H9 (cell line): Measurements from ENCODE around the gene LRP1B. TPM values are rescaled to one million over a fixed set of nuclear protein-coding genes. Genes with fewer than 3 reads are reported as not detected.

ENCODE experiments used
- DNase-seq: peaks from one replicate; pipeline ENCODE4 v3.0.0-alpha.2; 2017
- H2AFZ ChIP-seq: one replicate; pipeline ENCODE4 v1.6.1; 2013; ENCODE audit warnings: mild to moderate bottlenecking, low read length, control low read depth, moderate library complexity
- H2AK5ac ChIP-seq: 2 replicates; pipeline ENCODE4 v1.6.1; 2013; ENCODE audit warnings: low read length, control low read depth, mixed read lengths; ENCODE audit not compliant: insufficient read length
- H2BK120ac ChIP-seq: one replicate; pipeline ENCODE4 v1.6.1; 2013; ENCODE audit warnings: low read depth, mild to moderate bottlenecking, low read length, control low read depth, inconsistent platforms; ENCODE audit not compliant: poor library complexity, severe bottlenecking
- H2BK12ac ChIP-seq: 2 replicates; pipeline ENCODE4 v1.6.1; 2013; ENCODE audit warnings: low read length, control low read depth, mixed read lengths, low read depth; ENCODE audit not compliant: insufficient read length
- H2BK15ac ChIP-seq: 2 replicates; pipeline ENCODE4 v1.6.1; 2013; ENCODE audit warnings: low read depth, low read length, control low read depth
- H2BK20ac ChIP-seq: one replicate; pipeline ENCODE4 v1.6.1; 2013; ENCODE audit warnings: low read depth, mild to moderate bottlenecking, low read length, control low read depth, inconsistent platforms; ENCODE audit not compliant: poor library complexity, severe bottlenecking
- H2BK5ac ChIP-seq: 2 replicates; pipeline ENCODE4 v1.6.1; 2013; ENCODE audit warnings: low read length, control low read depth, mixed read lengths; ENCODE audit not compliant: insufficient read length
- H3K14ac ChIP-seq: 2 replicates; pipeline ENCODE4 v1.6.1; 2013; ENCODE audit warnings: low read length, control low read depth; ENCODE audit not compliant: insufficient read depth
- H3K18ac ChIP-seq: 2 replicates; pipeline ENCODE4 v1.6.1; 2013; ENCODE audit warnings: low read depth, mild to moderate bottlenecking, mixed read lengths, low read length, control low read depth; ENCODE audit not compliant: insufficient read length
- H3K23ac ChIP-seq: 2 replicates; pipeline ENCODE4 v1.6.1; 2013; ENCODE audit warnings: low read length, control low read depth, mixed read lengths, low read depth; ENCODE audit not compliant: insufficient read length
- H3K23me2 ChIP-seq: 2 replicates; pipeline ENCODE4 v1.6.1; 2013; ENCODE audit warnings: low read depth, mild to moderate bottlenecking, mixed read lengths, low read length, control low read depth; ENCODE audit not compliant: insufficient read length, poor library complexity, severe bottlenecking
- H3K27ac ChIP-seq: 2 replicates; pipeline ENCODE4 v1.5.1; 2013; ENCODE audit warnings: low read length, control low read depth, mixed read lengths, low read depth; ENCODE audit not compliant: insufficient read length
- H3K27me3 ChIP-seq: 2 replicates; pipeline ENCODE4 v1.6.1; 2013; ENCODE audit warnings: low read length, control low read depth, inconsistent platforms; ENCODE audit not compliant: insufficient read depth
- H3K4ac ChIP-seq: 2 replicates; pipeline ENCODE4 v1.6.1; 2013; ENCODE audit warnings: low read depth, mild to moderate bottlenecking, control low read depth, inconsistent platforms, low read length, moderate library complexity
- H3K4me1 ChIP-seq: 2 replicates; pipeline ENCODE4 v1.6.1; 2013; ENCODE audit warnings: low read length, control low read depth, inconsistent platforms; ENCODE audit not compliant: insufficient read depth
- H3K4me2 ChIP-seq: 2 replicates; pipeline ENCODE4 v1.6.1; 2013; ENCODE audit warnings: low read length, control low read depth, mixed read lengths; ENCODE audit not compliant: insufficient read length, insufficient read depth
- H3K56ac ChIP-seq: 2 replicates; pipeline ENCODE4 v1.6.1; 2013; ENCODE audit warnings: low read depth, mild to moderate bottlenecking, mixed read lengths, low read length, control low read depth; ENCODE audit not compliant: insufficient read length
- H3K79me1 ChIP-seq: 2 replicates; pipeline ENCODE4 v1.6.1; 2013; ENCODE audit warnings: low read depth, mild to moderate bottlenecking, moderate library complexity, low read length, control low read depth, inconsistent platforms; ENCODE audit not compliant: insufficient read depth, poor library complexity, severe bottlenecking
- H3K79me2 ChIP-seq: 2 replicates; pipeline ENCODE4 v1.6.1; 2013; ENCODE audit warnings: low read length, control low read depth, inconsistent platforms; ENCODE audit not compliant: insufficient read depth
- H3K9ac ChIP-seq: 2 replicates; pipeline ENCODE4 v1.6.1; 2013; ENCODE audit warnings: low read length, control low read depth, mixed read lengths; ENCODE audit not compliant: insufficient read length; ENCODE audit errors: extremely low read depth
- H3K9me3 ChIP-seq: one replicate; pipeline ENCODE4 v1.6.1; 2013; ENCODE audit warnings: low read depth, low read length, inconsistent platforms; ENCODE audit not compliant: control insufficient read depth
- H3T11ph ChIP-seq: one replicate; pipeline ENCODE4 v1.6.1; 2013; ENCODE audit warnings: mild to moderate bottlenecking, low read length, control low read depth, inconsistent platforms
- H4K20me1 ChIP-seq: one replicate; pipeline ENCODE4 v1.6.1; 2013; ENCODE audit not compliant: control insufficient read depth, insufficient read length, insufficient read depth
- H4K5ac ChIP-seq: 2 replicates; pipeline ENCODE4 v1.6.1; 2013; ENCODE audit warnings: low read depth, mild to moderate bottlenecking, mixed read lengths, low read length, control low read depth; ENCODE audit not compliant: insufficient read length
- H4K8ac ChIP-seq: replicated peaks from 2 replicates; pipeline ENCODE4 v1.6.1; 2013; ENCODE audit warnings: low read length, control low read depth, mixed read lengths, low read depth; ENCODE audit not compliant: insufficient read length
- H4K91ac ChIP-seq: 2 replicates; pipeline ENCODE4 v1.6.1; 2013; ENCODE audit warnings: low read depth, mild to moderate bottlenecking, moderate library complexity, mixed read lengths, low read length, control low read depth; ENCODE audit not compliant: insufficient read length
- H3K27ac Mint-ChIP-seq, 3 experiments: 2 replicates in 2 of 3; 3 replicates in 1 of 3; pipeline ENCODE4 v1.8.0; 2020 to 2021; ENCODE audit warnings: mixed read lengths in 3 of 3, mild to moderate bottlenecking in 1 of 3, moderate library complexity in 1 of 3
- H3K27me3 Mint-ChIP-seq: 2 replicates; pipeline ENCODE4 v1.8.0; 2021; ENCODE audit warnings: low read depth, mild to moderate bottlenecking, moderate library complexity, mixed read lengths
- H3K36me3 Mint-ChIP-seq, 3 experiments: 2 replicates in 2 of 3; 3 replicates in 1 of 3; pipeline ENCODE4 v1.8.0; 2020 to 2021; ENCODE audit warnings: low read depth in 3 of 3, mixed read lengths in 3 of 3; ENCODE audit not compliant: insufficient read depth in 1 of 3
- H3K4me1 Mint-ChIP-seq, 2 experiments: 2 replicates each; pipeline ENCODE4 v1.8.0; 2020; ENCODE audit warnings: mixed read lengths in 2 of 2
- H3K4me3 Mint-ChIP-seq, 2 experiments: 2 replicates in 1 of 2; 3 replicates in 1 of 2; pipeline ENCODE4 v1.8.0; 2020 to 2021; ENCODE audit warnings: mild to moderate bottlenecking in 2 of 2, mixed read lengths in 2 of 2, moderate library complexity in 1 of 2
- H3K9me3 Mint-ChIP-seq, 2 experiments: 2 replicates in 1 of 2; 3 replicates in 1 of 2; pipeline ENCODE4 v1.8.0; 2020; ENCODE audit warnings: mild to moderate bottlenecking in 2 of 2, mixed read lengths in 2 of 2, moderate library complexity in 1 of 2
- CTCF ChIP-seq: fragments of 200-600 bp; sonication (generic); conservative IDR thresholded peaks from 3 replicates; pipeline ENCODE4 v1.8.0; 2021; ENCODE audit warnings: antibody characterized with exemption, mild to moderate bottlenecking
- WGBS: extraction: QIAGEN DNeasy Blood & Tissue Kit; methylation state at CpG from one replicate; pipeline ENCODE4 v1.1.7; 2013; ENCODE audit warnings: missing lambda C conversion rate, low lambda C conversion rate, mixed read lengths; ENCODE audit not compliant: insufficient read length; ENCODE audit errors: extremely low coverage; 5-methylcytosine and 5-hydroxymethylcytosine counted together
- total RNA-seq: library from RNA; stranded (reverse); gene quantifications from 2 replicates; pipeline ENCODE4 v1.2.1, GENCODE V29; 2021

Gene LRP1B
- total RNA-seq, 1 experiment from 2014 or later, result not detected

- Histone ChIP-seq H4K8ac (no peak overlapping the region), H2BK5ac (no peak overlapping the region), H3K4me2 (no peak overlapping the region)
Observed at GRCh38 chr2:140246058-140246457, 1884.8 kb downstream of the LRP1B start.

More at GRCh38 chr2:140246058-140246457, 1884.8 kb downstream of the LRP1B start:
- Histone ChIP-seq H3K27me3 (no peaks in the 10 kb centered on the region), H2BK20ac (no peak overlapping the region), H3K9me3 (no peaks in the 10 kb centered on the region), H3K9ac (no peak overlapping the region), H3K4me1 (no peaks in the 10 kb centered on the region), H2BK12ac (no peak overlapping the region), H2AK5ac (no peak overlapping the region), H3K27ac (no peak overlapping the region), H3T11ph (no peak overlapping the region), H3K14ac (no peak overlapping the region), H2BK120ac (no peak overlapping the region), H3K4ac (no peak overlapping the region), H3K79me1 (no peaks in the 10 kb centered on the region), H3K23me2 (no peaks in the 10 kb centered on the region), H4K91ac (no peak overlapping the region), H2AFZ (no peak overlapping the region), H3K23ac (no peak overlapping the region), H3K18ac (no peak overlapping the region), H3K79me2 (no peaks in the 10 kb centered on the region), H3K56ac (no peak overlapping the region), H4K5ac (no peak overlapping the region), H4K20me1 (no peaks in the 10 kb centered on the region), H2BK15ac (no peak overlapping the region)
- no peak overlapping the region for H3K27ac Mint-ChIP-seq
- no peak overlapping the region for H3K4me3 Mint-ChIP-seq
- no peaks in the 10 kb centered on the region for H3K27me3 Mint-ChIP-seq
- H3K4me1 Mint-ChIP-seq, result 0 out of 4 replicates have a peak, but pooled peaks cover 0 to 3% of the 10 kb centered on the region in 2 experiments
- no peak for TF ChIP-seq CTCF
- H3K9me3 Mint-ChIP-seq, result no peaks in the 10 kb centered on the region
- H3K36me3 Mint-ChIP-seq, result no peaks in the 10 kb centered on the region
- DNase-seq, result no peak
- no CpG with 5 or more reads among the region's 1 CpG for WGBS
